Measurements from ENCODE around the gene PDLIM5. TPM values are rescaled to one million over a fixed set of nuclear protein-coding genes. Genes with fewer than 3 reads are reported as not detected.

Gene PDLIM5
- total and polyA plus RNA-seq, 2 of the 8 experiments (the other 6 are each of a cell fraction or from before 2014, with no cell fraction given): 37.3 to 62.1 TPM

GRCh38 chr4:94447754-94448411 lies 3.9 kb upstream of the PDLIM5 start:
- H3K9me3 ChIP-seq (ENCODE audit: insufficient read depth in 2 of 2, low read depth in 1 of 2, low read length in 1 of 2): no peaks in the 10 kb centered on the region
- FAIRE-seq (no peak), DNase-seq (ENCODE audit: low read depth in 1 of 2, low spot score in 2 of 2) (no peak)
- no peak overlapping the region for H4K5ac ChIP-seq (ENCODE audit: insufficient read length, low read depth, low read length)
- H2BK20ac ChIP-seq (ENCODE audit: low read length): no peak overlapping the region
- no peak overlapping the region for H3K9ac ChIP-seq (replicated peaks in 1 of 4; ENCODE audit: extremely low read depth in 1 of 4, low read depth in 3 of 4, low read length in 3 of 4)
- no peaks in the 10 kb centered on the region for H3K79me1 ChIP-seq (ENCODE audit: low read depth, low read length)
- no peak overlapping the region for H3K56ac ChIP-seq (replicated peaks; ENCODE audit: insufficient read length, low read depth, low read length)
- H2BK15ac ChIP-seq (ENCODE audit: low read length): no peak overlapping the region
- H3K27me3 ChIP-seq (replicated peaks in 1 of 4; ENCODE audit: control insufficient read depth in 3 of 4, extremely low read depth in 1 of 4, insufficient read depth in 3 of 4, low read length in 3 of 4): peaks cover 0 to 3% (median 0%) of the 10 kb centered on the region in 4 experiments; a peak in 1 of 7 replicates
- H3K27ac ChIP-seq (ENCODE audit: low read depth, low read length): no peak overlapping the region
- H2BK12ac ChIP-seq (ENCODE audit: low read depth, low read length): no peak overlapping the region
- no peak overlapping the region for H3K23ac ChIP-seq (ENCODE audit: insufficient read length)
- H4K20me1 ChIP-seq (replicated peaks in 1 of 2; ENCODE audit: control insufficient read depth in 1 of 2, insufficient read depth in 2 of 2, low read length in 2 of 2): no peaks in the 10 kb centered on the region
- 88% methylated on average over 3 of the region's 3 CpGs; no CpG with 5 or more reads in 1 of the 2 experiments for WGBS, 2 experiments (ENCODE audit: extremely low coverage in 1 of 2, insufficient coverage in 1 of 2, insufficient read length in 1 of 2, insufficient replicate concordance in 2 of 2, low coverage in 1 of 2, low lambda C conversion rate in 2 of 2, missing lambda C conversion rate in 1 of 2)
- no peak overlapping the region for H4K91ac ChIP-seq (replicated peaks; ENCODE audit: insufficient read length, low read length)
- peaks cover 0 to 2% of the 10 kb centered on the region in 2 experiments; a peak in 2 of 4 replicates for H3K79me2 ChIP-seq (ENCODE audit: control insufficient read depth in 1 of 2, insufficient read depth in 2 of 2, low read length in 2 of 2)
- H4K8ac ChIP-seq (ENCODE audit: extremely low read depth, insufficient read depth, low read length): no peak overlapping the region
- H3K23me2 ChIP-seq (ENCODE audit: low read depth, low read length): peaks cover 8% of the 10 kb centered on the region
- no peak overlapping the region for H3K18ac ChIP-seq (ENCODE audit: extremely low read depth, low read length)
- no peak overlapping the region for H2AFZ ChIP-seq (ENCODE audit: low read length)
- no peak overlapping the region for H3K14ac ChIP-seq (ENCODE audit: insufficient read length)
- H3K4me3 ChIP-seq (ENCODE audit: extremely low read depth in 1 of 4, insufficient read depth in 2 of 4, low read depth in 3 of 4, low read length in 4 of 4): no peak overlapping the region
- ChIA-PET CTCF (ENCODE audit: partially characterized antibody) (no interaction called here), POLR2A (ENCODE audit: partially characterized antibody) (no interaction called here)
- H3K4ac ChIP-seq (replicated peaks; ENCODE audit: insufficient read length, low read depth, low read length): no peak overlapping the region
- H2AK5ac ChIP-seq (ENCODE audit: low read depth, low read length): no peak overlapping the region
- H3K36me3 ChIP-seq (ENCODE audit: control insufficient read depth in 2 of 4, insufficient read depth in 4 of 4, low read length in 3 of 4): no peaks in the 10 kb centered on the region
- H3K4me1 ChIP-seq (replicated peaks in 1 of 4; ENCODE audit: control insufficient read depth in 3 of 4, insufficient read depth in 4 of 4, low read length in 3 of 4): peaks cover 0 to 3% (median 0%) of the 10 kb centered on the region in 4 experiments; a peak in 4 of 7 replicates
- H2BK120ac ChIP-seq (replicated peaks; ENCODE audit: low read depth, low read length): no peak overlapping the region
- no peak overlapping the region for H2BK5ac ChIP-seq (ENCODE audit: low read depth, low read length)
- H3K4me2 ChIP-seq (ENCODE audit: insufficient read depth in 1 of 2, low read depth in 2 of 2, low read length in 2 of 2): no peak overlapping the region
- no peak for TF ChIP-seq TAF1 (IDR thresholded peaks at IDR 0.05; ENCODE audit: low read depth, low read length)
- TF ChIP-seq HDAC2 (IDR thresholded peaks at IDR 0.05; ENCODE audit: borderline replicate concordance in 1 of 2, low read depth in 2 of 2, low read length in 2 of 2): no peak
- TF ChIP-seq EP300 (IDR thresholded peaks at IDR 0.05; ENCODE audit: borderline replicate concordance in 1 of 2, low read depth in 2 of 2, low read length in 2 of 2): no peak
- TF ChIP-seq CBX5 (IDR thresholded peaks at IDR 0.05; ENCODE audit: low read depth, low read length): no peak
- TF ChIP-seq YY1 (IDR thresholded peaks at IDR 0.05; ENCODE audit: low read depth, low read length): no peak
- TF ChIP-seq NRF1 (IDR thresholded peaks at IDR 0.05; ENCODE audit: low read depth, low read length): no peak
- TF ChIP-seq SAP30 (IDR thresholded peaks at IDR 0.05; ENCODE audit: insufficient read depth, insufficient replicate concordance, low read length): no peak
- no peak for TF ChIP-seq CTBP2 (IDR thresholded peaks at IDR 0.05; ENCODE audit: borderline replicate concordance, insufficient read depth, insufficient read length, low read length)
- no peak for TF ChIP-seq KDM4A (IDR thresholded peaks at IDR 0.05; ENCODE audit: low read depth, low read length, severe bottlenecking)
- no peak for TF ChIP-seq SUZ12 (IDR thresholded peaks at IDR 0.05; ENCODE audit: low read length)
- no peak for TF ChIP-seq NANOG (IDR thresholded peaks at IDR 0.05; ENCODE audit: insufficient read depth, low read depth, low read length, poor library complexity, severe bottlenecking)
- no peak for TF ChIP-seq JUN (IDR thresholded peaks at IDR 0.05; ENCODE audit: low read depth, low read length)

Data from H1 (cell line).